RWPE1 (cell line): ENCODE measurements around the gene SAMD13.

Source experiments
- CTCF ChIA-PET: fragments of 350-600 bp; sonication (Branson Sonifier 250); formaldehyde crosslinking; extraction: SDS; loops from one replicate; lab custom pipeline; 2021; lab: Yijun Ruan, JAX
- POLR2A ChIA-PET: fragments of 400-600 bp; formaldehyde crosslinking; extraction: SDS; loops from one replicate; lab custom pipeline; 2020; ENCODE audit warnings: antibody characterized with exemption; ENCODE audit not compliant: low non-redundant PET; lab: Yijun Ruan, JAX
- DNase-seq: peaks from one replicate; pipeline ENCODE4 v3.0.0; 2012; ENCODE audit warnings: low spot score
- H3K27ac ChIP-seq: fragments of 450-650 bp; 2 replicates; pipeline ENCODE4 v1.5.1; 2017
- CTCF ChIP-seq: fragments of 450-650 bp; conservative IDR thresholded peaks from 2 replicates; pipeline ENCODE4 v1.5.1; 2017; ENCODE audit warnings: low read depth, mild to moderate bottlenecking

SAMD13 gene

GRCh38 chr1:84345220-84345619 lies 43.7 kb downstream of the SAMD13 start:
- TF ChIP-seq CTCF = no peak

GRCh38 chr1:84347271-84347931 lies 45.9 kb downstream of the SAMD13 start:
- CTCF ChIA-PET = no interaction called here
- POLR2A ChIA-PET = no interaction called here
- DNase-seq = no peak
- no peak for TF ChIP-seq CTCF
- H3K27ac ChIP-seq = no peak overlapping the region

More at GRCh38 chr1:84345220-84345619, 43.7 kb downstream of the SAMD13 start:
- ChIA-PET POLR2A (no interaction called here), CTCF (interaction anchor here (0.6 kb wide), 1 partner anchor 38 kb away, joined by 3 read pairs; no protein-coding TSS in a partner anchor)
- no peak overlapping the region for H3K27ac ChIP-seq
- no peak for DNase-seq

- ChIA-PET POLR2A (no interaction called here), CTCF (no interaction called here)
- no peak for DNase-seq
- no peak for TF ChIP-seq CTCF
- H3K27ac ChIP-seq = no peak overlapping the region
These were observed 46.5 kb downstream of the SAMD13 start for GRCh38 chr1:84347932-84348555.

- CTCF ChIA-PET = no interaction called here
- H3K27ac ChIP-seq = no peak overlapping the region
- no peak for TF ChIP-seq CTCF
- POLR2A ChIA-PET = no interaction called here
- DNase-seq = no peak
These were observed 47.3 kb downstream of the SAMD13 start for GRCh38 chr1:84348759-84349158.

GRCh38 chr1:84350104-84350503 lies 48.6 kb downstream of the SAMD13 start:
- POLR2A ChIA-PET = no interaction called here
- CTCF ChIA-PET = no interaction called here
- no peak overlapping the region for H3K27ac ChIP-seq
- no peak for TF ChIP-seq CTCF
- no peak for DNase-seq

GRCh38 chr1:84350550-84350949 lies 49.0 kb downstream of the SAMD13 start:
- H3K27ac ChIP-seq = no peak overlapping the region
- no peak for DNase-seq
- TF ChIP-seq CTCF = no peak
- ChIA-PET CTCF (no interaction called here), POLR2A (no interaction called here)
